HepG2 (cell line): ENCODE measurements around the gene ABHD17A. TPM values are rescaled to one million over a fixed set of nuclear protein-coding genes. Genes with fewer than 3 reads are reported as not detected.

ENCODE experiments used
- GLI4 ChIP-seq: sonication (generic); formaldehyde crosslinking; IDR thresholded peaks from 2 replicates; pipeline ENCODE4 v1.5.1; 2020; ENCODE audit warnings: missing genetic modification reagents, mild to moderate bottlenecking, moderate library complexity, borderline replicate concordance
- MAZ ChIP-seq, 2 experiments: sonication (generic) in 1 of 2; formaldehyde crosslinking in 1 of 2; IDR thresholded peaks; 2 replicates each; pipeline versions ENCODE4 v1.5.0 to v1.6.1; 2012 to 2020; ENCODE audit warnings: low read depth in 2 of 2, mild to moderate bottlenecking in 2 of 2, borderline replicate concordance in 1 of 2, improper control_type of control experiment in 1 of 2, low read length in 1 of 2, missing genetic modification reagents in 1 of 2, moderate library complexity in 1 of 2
- MTF1 ChIP-seq: sonication (generic); formaldehyde crosslinking; IDR thresholded peaks from 2 replicates; pipeline ENCODE4 v1.5.0; 2020; ENCODE audit warnings: missing genetic modification reagents
- NONO ChIP-seq, 2 experiments: fragments of 450-650 bp in 1 of 2; sonication (generic) in 1 of 2; formaldehyde crosslinking in 1 of 2; IDR thresholded peaks in 1 of 2; conservative IDR thresholded peaks in 1 of 2; 2 replicates each; pipeline versions ENCODE4 v1.6.1 to v1.8.0; 2017 to 2022; ENCODE audit warnings: mild to moderate bottlenecking in 1 of 2, missing genetic modification reagents in 1 of 2, moderate library complexity in 1 of 2
- SETDB1 ChIP-seq: sonication (generic); formaldehyde crosslinking; IDR thresholded peaks from 2 replicates; pipeline ENCODE4 v1.5.1; 2020; ENCODE audit warnings: missing genetic modification reagents, mild to moderate bottlenecking, borderline replicate concordance
- SIN3A ChIP-seq: IDR thresholded peaks from 2 replicates; pipeline ENCODE4 v1.6.1; 2011; ENCODE audit warnings: low read depth, mild to moderate bottlenecking, control low read depth, low read length, borderline replicate concordance
- TAF15 ChIP-seq: fragments of 200-400 bp; formaldehyde crosslinking; IDR thresholded peaks from one replicate; pipeline ENCODE4 v1.6.1; 2018; ENCODE audit warnings: mild to moderate bottlenecking, low read depth, low read length; ENCODE audit not compliant: poor library complexity, severe bottlenecking
- ZFP36 ChIP-seq: fragments of 150-350 bp; IDR thresholded peaks from 2 replicates; pipeline ENCODE4 v1.6.1; 2018; ENCODE audit warnings: borderline replicate concordance, low read length, low read depth; ENCODE audit not compliant: partially characterized antibody
- ZNF136 ChIP-seq: sonication (generic); formaldehyde crosslinking; IDR thresholded peaks from 2 replicates; pipeline ENCODE4 v1.8.1; 2022; ENCODE audit warnings: low read depth, mild to moderate bottlenecking, moderate library complexity, missing genetic modification reagents
- ZNF354B ChIP-seq: sonication (generic); formaldehyde crosslinking; IDR thresholded peaks from 2 replicates; pipeline ENCODE4 v1.8.0; 2022; ENCODE audit warnings: mild to moderate bottlenecking, missing genetic modification reagents
- ZNF761 ChIP-seq: sonication (generic); formaldehyde crosslinking; conservative IDR thresholded peaks from 2 replicates; pipeline ENCODE4 v1.4.0; 2020; ENCODE audit warnings: mild to moderate bottlenecking, missing genetic modification reagents
- ZNF792 ChIP-seq: IDR thresholded peaks from 2 replicates; pipeline ENCODE4 v1.6.1; 2016
- polyA plus RNA-seq, 8 experiments: library from polyadenylated mRNA; depleted of rRNA in 3 of 8; stranded (reverse) in 7 of 8; unstranded in 1 of 8; fragments of >200 nt; fragmentation: Illumina TruSeq in 4 of 8; extraction: Trizol in 4 of 8; gene quantifications; 2 replicates each; pipeline versions ENCODE4 v1.2.1 to v1.2.3, GENCODE V29; 2011 to 2016; ENCODE audit warnings: low read depth in 4 of 8, missing spikeins in 1 of 8, mixed read lengths in 1 of 8; ENCODE audit not compliant: insufficient read depth in 1 of 8
- total RNA-seq, 5 experiments: library from RNA; depleted of rRNA; stranded (reverse); fragments of >200 nt; fragmentation: Illumina TruSeq; extraction: Trizol; gene quantifications; 2 replicates each; pipeline ENCODE4 v1.2.3, GENCODE V29; 2016; ENCODE audit warnings: low read depth in 1 of 5
- TF ChIP-seq, protein P1 (sequence below): sonication (generic); formaldehyde crosslinking; IDR thresholded peaks from 2 replicates; pipeline ENCODE4 v1.5.0; 2020; ENCODE audit warnings: missing genetic modification reagents, mild to moderate bottlenecking, borderline replicate concordance
- TF ChIP-seq, protein P2 (sequence below): sonication (generic); formaldehyde crosslinking; IDR thresholded peaks from 2 replicates; pipeline ENCODE4 v1.5.1; 2020; ENCODE audit warnings: missing genetic modification reagents, mild to moderate bottlenecking, borderline replicate concordance
- TF ChIP-seq, protein P3 (sequence below): fragments of 450-650 bp; IDR thresholded peaks from 2 replicates; pipeline ENCODE4 v1.6.1; 2017; ENCODE audit warnings: mild to moderate bottlenecking
- TF ChIP-seq, protein P4 (sequence below): sonication (generic); formaldehyde crosslinking; IDR thresholded peaks from 2 replicates; pipeline ENCODE4 v1.9.0; 2022; ENCODE audit warnings: low read depth, missing genetic modification reagents
- TF ChIP-seq, protein P5 (sequence below): sonication (generic); formaldehyde crosslinking; IDR thresholded peaks from 2 replicates; pipeline ENCODE4 v1.8.0; 2022; ENCODE audit warnings: mild to moderate bottlenecking, missing genetic modification reagents

The ABHD17A gene
- total and polyA plus RNA-seq, 2 of the 13 experiments (the other 11 are each of a cell fraction or from before 2014, with no cell fraction given) = 27.7 to 40.8 TPM

DNA sequence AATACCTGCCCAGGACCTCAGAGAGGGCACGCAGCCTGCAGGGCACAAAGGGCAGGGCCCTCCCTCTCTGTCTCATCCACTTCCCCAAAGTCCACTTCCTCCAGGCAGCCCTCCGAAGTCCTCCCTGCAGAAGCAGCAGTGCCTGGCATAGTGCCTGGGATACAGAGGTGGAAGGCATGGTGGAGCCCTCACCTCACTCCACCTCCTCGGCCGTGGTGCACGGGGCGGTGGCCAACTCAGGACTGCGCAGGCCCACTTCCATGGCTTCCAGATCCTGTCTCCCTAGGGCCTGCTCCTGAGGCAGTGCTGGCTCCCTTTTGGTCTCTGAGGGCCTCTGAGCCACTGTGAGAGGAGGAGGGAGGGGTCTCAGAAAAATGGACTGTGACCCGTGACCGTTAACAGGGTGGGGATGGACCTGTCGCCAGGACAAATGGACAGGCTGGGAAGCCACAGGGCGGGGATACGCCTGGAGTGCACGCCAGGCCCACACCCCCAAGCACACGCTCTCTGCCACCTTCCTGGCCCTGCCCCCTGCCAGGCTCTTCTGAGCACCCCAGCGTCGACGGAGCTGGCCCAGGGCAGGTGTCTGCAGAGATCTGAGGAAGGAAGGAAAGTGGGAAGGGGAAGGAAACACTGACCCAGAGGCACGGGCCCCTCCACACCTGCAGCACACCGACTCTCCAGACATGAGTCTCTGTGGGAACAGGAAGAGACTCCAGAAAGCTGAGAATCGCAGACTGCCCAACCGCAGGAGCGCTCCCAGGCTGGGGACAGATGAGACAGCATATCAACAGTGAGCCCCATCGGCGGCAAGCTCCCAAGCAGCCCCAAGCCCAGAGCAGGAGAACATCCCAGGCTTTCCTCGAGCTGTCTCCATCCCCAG lies 45.4 kb downstream of the ABHD17A start (continued):
- TF ChIP-seq, protein P1, sequence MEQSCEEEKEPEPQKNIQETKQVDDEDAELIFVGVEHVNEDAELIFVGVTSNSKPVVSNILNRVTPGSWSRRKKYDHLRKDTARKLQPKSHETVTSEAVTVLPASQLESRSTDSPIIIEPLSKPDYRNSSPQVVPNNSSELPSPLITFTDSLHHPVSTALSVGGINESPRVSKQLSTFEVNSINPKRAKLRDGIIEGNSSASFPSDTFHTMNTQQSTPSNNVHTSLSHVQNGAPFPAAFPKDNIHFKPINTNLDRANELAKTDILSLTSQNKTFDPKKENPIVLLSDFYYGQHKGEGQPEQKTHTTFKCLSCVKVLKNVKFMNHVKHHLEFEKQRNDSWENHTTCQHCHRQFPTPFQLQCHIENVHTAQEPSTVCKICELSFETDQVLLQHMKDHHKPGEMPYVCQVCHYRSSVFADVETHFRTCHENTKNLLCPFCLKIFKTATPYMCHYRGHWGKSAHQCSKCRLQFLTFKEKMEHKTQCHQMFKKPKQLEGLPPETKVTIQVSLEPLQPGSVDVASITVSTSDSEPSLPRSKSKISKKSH (CRISPR knock-in tag) = no peak
- TF ChIP-seq, protein P2, sequence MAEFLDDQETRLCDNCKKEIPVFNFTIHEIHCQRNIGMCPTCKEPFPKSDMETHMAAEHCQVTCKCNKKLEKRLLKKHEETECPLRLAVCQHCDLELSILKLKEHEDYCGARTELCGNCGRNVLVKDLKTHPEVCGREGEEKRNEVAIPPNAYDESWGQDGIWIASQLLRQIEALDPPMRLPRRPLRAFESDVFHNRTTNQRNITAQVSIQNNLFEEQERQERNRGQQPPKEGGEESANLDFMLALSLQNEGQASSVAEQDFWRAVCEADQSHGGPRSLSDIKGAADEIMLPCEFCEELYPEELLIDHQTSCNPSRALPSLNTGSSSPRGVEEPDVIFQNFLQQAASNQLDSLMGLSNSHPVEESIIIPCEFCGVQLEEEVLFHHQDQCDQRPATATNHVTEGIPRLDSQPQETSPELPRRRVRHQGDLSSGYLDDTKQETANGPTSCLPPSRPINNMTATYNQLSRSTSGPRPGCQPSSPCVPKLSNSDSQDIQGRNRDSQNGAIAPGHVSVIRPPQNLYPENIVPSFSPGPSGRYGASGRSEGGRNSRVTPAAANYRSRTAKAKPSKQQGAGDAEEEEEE (CRISPR knock-in tag) = no peak
- TF ChIP-seq SIN3A = no peak
- no peak for TF ChIP-seq MAZ (IDR thresholded peaks at IDR 0.05; ENCODE audit: borderline replicate concordance, low read depth, low read length)
- TF ChIP-seq MAZ (CRISPR knock-in tag; IDR thresholded peaks at IDR 0.05; ENCODE audit: low read depth) = no peak
- peak; percentile 82 for TF ChIP-seq ZFP36
- no peak for TF ChIP-seq SETDB1 (CRISPR knock-in tag)
- no peak for TF ChIP-seq ZNF792 (CRISPR knock-in tag)
- no peak for TF ChIP-seq GLI4 (CRISPR knock-in tag)
- TF ChIP-seq MTF1 (CRISPR knock-in tag) = no peak
- TF ChIP-seq ZNF761 (CRISPR knock-in tag) = no peak
- no peak for TF ChIP-seq TAF15
- TF ChIP-seq, protein P3, sequence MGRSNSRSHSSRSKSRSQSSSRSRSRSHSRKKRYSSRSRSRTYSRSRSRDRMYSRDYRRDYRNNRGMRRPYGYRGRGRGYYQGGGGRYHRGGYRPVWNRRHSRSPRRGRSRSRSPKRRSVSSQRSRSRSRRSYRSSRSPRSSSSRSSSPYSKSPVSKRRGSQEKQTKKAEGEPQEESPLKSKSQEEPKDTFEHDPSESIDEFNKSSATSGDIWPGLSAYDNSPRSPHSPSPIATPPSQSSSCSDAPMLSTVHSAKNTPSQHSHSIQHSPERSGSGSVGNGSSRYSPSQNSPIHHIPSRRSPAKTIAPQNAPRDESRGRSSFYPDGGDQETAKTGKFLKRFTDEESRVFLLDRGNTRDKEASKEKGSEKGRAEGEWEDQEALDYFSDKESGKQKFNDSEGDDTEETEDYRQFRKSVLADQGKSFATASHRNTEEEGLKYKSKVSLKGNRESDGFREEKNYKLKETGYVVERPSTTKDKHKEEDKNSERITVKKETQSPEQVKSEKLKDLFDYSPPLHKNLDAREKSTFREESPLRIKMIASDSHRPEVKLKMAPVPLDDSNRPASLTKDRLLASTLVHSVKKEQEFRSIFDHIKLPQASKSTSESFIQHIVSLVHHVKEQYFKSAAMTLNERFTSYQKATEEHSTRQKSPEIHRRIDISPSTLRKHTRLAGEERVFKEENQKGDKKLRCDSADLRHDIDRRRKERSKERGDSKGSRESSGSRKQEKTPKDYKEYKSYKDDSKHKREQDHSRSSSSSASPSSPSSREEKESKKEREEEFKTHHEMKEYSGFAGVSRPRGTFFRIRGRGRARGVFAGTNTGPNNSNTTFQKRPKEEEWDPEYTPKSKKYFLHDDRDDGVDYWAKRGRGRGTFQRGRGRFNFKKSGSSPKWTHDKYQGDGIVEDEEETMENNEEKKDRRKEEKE = no peak
- TF ChIP-seq, protein P4, sequence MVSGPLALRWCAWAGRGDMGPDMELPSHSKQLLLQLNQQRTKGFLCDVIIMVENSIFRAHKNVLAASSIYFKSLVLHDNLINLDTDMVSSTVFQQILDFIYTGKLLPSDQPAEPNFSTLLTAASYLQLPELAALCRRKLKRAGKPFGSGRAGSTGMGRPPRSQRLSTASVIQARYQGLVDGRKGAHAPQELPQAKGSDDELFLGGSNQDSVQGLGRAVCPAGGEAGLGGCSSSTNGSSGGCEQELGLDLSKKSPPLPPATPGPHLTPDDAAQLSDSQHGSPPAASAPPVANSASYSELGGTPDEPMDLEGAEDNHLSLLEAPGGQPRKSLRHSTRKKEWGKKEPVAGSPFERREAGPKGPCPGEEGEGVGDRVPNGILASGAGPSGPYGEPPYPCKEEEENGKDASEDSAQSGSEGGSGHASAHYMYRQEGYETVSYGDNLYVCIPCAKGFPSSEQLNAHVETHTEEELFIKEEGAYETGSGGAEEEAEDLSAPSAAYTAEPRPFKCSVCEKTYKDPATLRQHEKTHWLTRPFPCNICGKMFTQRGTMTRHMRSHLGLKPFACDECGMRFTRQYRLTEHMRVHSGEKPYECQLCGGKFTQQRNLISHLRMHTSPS (CRISPR knock-in tag) = 0 out of 2 replicates have a peak, but pooled peaks have one; percentile 2
- no peak for TF ChIP-seq NONO (IDR thresholded peaks at IDR 0.05)
- peak; percentile 70; the same call in 1 of the 2 replicates for TF ChIP-seq NONO (CRISPR knock-in tag; conservative IDR thresholded peaks at IDR 0.05)
- TF ChIP-seq, protein P5, sequence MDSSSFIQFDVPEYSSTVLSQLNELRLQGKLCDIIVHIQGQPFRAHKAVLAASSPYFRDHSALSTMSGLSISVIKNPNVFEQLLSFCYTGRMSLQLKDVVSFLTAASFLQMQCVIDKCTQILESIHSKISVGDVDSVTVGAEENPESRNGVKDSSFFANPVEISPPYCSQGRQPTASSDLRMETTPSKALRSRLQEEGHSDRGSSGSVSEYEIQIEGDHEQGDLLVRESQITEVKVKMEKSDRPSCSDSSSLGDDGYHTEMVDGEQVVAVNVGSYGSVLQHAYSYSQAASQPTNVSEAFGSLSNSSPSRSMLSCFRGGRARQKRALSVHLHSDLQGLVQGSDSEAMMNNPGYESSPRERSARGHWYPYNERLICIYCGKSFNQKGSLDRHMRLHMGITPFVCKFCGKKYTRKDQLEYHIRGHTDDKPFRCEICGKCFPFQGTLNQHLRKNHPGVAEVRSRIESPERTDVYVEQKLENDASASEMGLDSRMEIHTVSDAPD (CRISPR knock-in tag) = peak; percentile 53; the same call in 1 of the 2 replicates
- 0 out of 2 replicates have a peak, but pooled peaks have one; percentile 52 for TF ChIP-seq ZNF354B (CRISPR knock-in tag)
- 0 out of 2 replicates have a peak, but pooled peaks have one; percentile 33 for TF ChIP-seq ZNF136
